NK-92 (cell line): ENCODE measurements around the gene TREX2.

Experiments
- DNase-seq: peaks from one replicate; lab custom pipeline; 2025; ENCODE audit not compliant: unreplicated experiment; lab: John Stamatoyannopoulos, UW

The TREX2 gene, protein sequence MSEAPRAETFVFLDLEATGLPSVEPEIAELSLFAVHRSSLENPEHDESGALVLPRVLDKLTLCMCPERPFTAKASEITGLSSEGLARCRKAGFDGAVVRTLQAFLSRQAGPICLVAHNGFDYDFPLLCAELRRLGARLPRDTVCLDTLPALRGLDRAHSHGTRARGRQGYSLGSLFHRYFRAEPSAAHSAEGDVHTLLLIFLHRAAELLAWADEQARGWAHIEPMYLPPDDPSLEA

GRCh38 chrX:153445856-153446635 is at the start of gene TREX2:
TSS of gene TREX2 (minus strand) at chrX:153446056. CDS start at chrX:153445430, 626 bp downstream.
- DNase-seq: no peak

- no peak for DNase-seq
Measured at GRCh38 chrX:153495362-153495751, 49.5 kb upstream of the TREX2 start.

DNA sequence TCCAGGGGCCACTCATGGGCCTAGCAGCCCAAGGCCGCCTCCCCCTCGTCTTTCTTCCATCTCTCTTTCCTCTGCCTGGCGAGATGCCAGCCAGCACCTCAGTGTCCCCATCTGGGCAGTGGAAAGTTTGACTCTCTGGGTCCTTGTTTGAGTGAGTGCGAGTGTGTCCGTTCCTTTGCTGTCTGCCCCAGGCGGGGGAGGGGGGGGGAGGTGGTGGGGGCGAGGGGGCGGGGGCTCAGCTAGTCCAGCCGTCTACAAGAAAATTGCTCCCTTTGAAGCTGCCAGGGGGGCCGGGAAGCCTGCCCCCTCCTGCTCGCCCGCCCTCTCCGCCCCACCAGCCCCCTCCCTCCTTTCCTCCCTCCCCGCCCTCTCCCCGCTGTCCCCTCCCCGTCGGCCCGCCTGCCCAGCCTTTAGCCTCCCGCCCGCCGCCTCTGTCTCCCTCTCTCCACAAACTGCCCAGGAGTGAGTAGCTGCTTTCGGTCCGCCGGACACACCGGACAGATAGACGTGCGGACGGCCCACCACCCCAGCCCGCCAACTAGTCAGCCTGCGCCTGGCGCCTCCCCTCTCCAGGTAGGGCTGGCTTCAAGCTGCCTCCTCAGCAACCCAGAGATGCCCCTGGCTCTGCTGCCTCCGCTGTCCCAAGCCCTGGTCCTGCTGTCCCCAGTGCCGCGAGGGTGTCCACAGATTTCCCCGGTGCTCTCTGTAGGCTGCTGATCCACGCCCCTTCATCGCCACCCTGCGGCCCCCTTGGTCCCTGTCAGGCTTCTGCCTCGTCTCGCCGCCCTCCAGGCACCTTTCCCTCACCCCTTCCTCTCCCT is 48.9 kb upstream of the TREX2 start, which contains the start of gene BGN:
BGN (plus strand) TSS at position 440 of the 821 bp plus-strand sequence. CDS start 9,652 bp downstream, outside the sequence.
- no peak for DNase-seq

- DNase-seq: no peak
Measured at GRCh38 chrX:153494061-153494460, 48.2 kb upstream of the TREX2 start.

- no peak for DNase-seq
Measured at GRCh38 chrX:153493085-153493484, 47.2 kb upstream of the TREX2 start.

DNA sequence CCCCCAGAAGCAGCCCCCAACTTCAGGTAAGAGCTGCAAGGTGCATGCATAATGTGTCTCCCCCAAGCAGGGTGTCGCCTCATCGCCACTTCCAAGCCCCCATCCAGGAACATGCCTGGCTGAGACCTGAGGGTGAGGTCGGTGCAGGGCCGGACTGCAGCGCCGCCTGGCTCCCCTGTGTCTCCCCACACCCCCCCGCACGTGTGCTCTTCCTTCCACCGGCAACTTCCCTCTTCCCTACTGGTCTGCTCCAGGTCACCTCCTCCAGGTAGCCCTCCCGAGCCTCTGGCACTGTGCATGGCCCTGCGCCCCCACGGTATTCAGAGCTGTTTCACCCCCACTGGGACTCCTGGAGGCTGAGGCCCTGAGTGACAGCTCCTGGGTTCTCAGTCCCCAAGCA is 46.7 kb upstream of the TREX2 start:
- DNase-seq: no peak

DNA sequence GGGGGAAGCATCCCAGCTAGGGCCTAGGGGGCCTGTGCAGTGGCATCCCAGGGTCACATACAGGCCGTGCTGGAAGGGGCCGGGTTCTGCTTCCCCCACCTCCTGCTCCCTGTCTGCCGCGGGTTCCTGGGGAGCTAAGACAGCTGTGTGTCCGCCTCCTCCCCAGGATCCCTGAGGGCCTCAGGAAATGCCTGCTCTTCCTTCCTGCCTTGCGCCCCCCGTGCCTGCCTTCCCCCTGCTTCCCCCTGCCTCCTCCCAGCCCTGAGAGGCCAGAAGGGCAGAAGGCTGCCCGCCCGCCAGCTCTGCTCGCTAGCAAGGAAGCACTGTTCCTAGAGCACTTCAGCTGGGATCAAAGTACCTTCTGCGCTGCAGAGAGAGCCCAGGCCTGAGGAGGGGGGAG is 46.1 kb upstream of the TREX2 start:
- no peak for DNase-seq

- no peak for DNase-seq
Measured at GRCh38 chrX:153491351-153491914, 45.6 kb upstream of the TREX2 start.

DNA sequence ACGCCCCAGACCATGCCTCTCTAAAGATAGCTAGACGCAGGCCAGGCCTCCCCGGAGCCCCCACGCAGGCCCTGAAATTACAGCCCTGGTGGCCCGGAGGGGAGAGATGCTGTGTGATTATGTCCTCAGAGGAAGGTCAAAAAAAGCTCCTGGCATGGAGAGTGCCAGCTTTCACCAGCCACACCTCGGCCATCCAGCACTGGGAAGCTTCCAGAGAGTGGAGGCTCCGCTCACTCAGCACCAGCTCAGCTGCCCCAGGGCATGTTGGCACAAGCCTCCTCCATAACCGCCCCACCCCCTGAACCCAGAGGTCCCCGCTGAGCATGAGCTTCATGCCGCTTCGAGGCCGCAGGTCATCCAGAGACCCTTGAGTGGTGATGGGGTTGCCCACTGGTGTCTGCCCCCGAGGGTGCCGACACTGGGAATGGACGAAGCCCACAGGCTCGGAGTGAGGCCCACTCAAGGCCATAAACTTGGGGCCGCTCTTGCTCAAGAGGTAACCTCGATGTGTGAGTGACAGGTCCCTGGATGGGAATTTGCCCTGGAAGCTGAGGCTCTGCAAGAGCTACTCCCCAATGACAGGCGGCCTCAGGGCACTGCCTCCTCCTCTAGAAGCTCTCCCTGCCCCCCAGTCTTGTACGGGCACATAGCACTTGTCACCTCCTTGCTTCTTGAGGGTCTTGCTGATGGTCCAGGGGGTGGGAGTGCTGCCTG is 44.5 kb upstream of the TREX2 start:
- DNase-seq: no peak

GRCh38 chrX:153488231-153488914 is 42.5 kb upstream of the TREX2 start:
- DNase-seq: no peak

DNA sequence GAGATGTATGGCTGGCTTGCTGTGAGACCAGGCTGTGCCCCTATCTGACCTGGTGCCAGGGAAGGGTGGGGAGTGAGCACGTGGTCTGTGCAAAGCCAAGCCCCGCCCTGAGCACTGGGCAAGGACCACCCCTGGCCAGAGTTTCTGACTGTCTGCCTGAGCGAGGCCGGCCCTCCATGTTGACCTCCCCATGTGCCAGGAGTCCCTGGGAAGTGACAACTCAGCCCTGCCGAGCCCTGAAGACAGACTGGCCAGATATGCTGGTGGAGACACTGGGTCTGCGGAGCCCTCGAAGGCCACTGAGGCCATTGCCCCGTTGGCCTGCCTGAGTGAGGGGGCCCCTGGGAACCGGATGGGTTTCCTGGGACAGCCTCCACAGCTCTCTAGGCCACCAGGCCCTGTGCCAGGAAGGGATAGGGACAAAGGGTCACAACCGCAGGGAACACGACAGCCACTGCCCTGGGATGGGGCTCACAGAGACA is 41.8 kb upstream of the TREX2 start:
- DNase-seq: no peak

DNA sequence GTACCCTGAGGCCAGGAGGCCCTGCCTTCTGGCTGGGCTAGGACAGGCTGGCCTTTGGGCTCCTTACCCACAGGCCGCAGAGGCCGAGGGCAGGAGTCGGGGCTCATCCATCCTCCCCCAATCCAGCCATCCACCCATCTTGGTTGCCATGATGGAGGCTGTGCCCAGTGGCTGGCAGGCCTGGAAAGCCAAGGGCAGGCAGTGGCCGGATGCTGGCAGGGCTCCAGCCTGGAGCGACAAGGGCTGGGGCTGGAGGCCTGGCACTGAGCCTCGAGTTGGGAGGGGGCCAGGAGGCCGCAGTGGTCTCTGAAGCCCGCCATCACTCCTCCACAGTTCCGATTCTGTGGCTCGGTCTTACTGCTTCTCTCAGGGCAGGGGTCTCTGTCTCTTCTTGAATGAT is 40.3 kb upstream of the TREX2 start:
- DNase-seq: no peak

DNA sequence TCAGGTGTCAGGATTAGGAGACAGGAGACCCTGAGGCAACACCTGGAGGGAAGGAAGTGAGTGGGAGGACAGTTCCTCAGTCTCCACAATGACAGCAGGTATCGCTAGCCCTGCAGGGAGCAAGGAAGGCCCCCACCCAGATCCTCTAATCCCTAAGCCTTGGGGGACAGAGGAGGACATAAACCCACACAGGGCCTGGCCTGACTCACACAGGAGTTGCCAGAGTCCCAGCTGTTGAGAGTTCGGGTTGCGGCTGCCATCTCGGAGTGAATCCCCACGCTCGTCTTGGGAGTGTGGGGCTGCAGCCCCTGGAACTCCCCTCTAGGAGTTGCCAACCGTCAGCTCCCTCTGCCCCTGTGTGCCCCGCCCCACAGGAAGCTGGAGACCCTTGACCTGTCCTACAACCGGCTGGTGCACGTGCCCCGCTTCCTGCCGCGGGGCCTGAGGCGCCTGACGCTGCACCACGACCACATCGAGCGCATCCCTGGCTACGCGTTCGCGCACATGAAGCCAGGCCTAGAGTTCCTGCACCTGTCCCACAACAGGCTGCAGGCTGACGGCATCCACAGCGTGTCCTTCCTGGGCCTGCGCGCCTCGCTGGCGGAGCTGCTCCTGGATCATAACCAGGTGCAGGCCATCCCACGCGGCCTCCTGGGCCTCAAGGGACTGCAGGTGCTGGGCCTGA is 39.7 kb upstream of the TREX2 start:
- DNase-seq: no peak

DNA sequence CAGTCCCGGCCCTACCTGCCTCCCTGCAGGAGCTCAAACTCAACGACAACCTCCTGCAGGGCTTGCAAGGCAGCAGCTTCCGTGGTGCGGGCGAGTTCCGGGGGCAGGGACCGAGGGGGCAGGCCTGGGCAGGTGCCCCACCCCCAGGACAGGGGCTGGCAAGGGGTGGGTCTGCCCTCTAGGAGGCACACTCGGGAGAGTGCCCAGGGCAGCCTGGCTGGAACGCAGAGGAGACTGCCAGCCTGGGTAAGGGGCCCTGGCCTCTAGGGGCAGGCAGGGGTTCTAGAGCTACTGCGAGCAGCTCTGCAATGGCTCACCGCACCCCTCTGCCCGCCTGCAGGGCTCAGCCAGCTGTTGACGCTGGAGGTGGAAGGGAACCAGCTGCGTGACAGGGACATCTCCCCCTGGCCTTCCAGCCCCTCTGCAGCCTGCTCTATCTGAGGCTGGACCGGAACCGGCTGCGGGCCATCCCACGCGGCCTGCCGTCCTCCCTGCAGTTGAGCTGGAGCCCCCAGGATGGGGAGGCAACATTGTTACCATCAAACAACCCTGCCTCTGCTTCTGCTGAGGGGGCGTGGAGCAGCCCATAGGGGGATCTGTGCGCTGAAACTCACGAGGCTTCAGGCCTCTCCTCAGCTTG is 36.6 kb upstream of the TREX2 start:
- no peak for DNase-seq

- DNase-seq: no peak
Measured at GRCh38 chrX:153481043-153481442, 35.2 kb upstream of the TREX2 start.

DNA sequence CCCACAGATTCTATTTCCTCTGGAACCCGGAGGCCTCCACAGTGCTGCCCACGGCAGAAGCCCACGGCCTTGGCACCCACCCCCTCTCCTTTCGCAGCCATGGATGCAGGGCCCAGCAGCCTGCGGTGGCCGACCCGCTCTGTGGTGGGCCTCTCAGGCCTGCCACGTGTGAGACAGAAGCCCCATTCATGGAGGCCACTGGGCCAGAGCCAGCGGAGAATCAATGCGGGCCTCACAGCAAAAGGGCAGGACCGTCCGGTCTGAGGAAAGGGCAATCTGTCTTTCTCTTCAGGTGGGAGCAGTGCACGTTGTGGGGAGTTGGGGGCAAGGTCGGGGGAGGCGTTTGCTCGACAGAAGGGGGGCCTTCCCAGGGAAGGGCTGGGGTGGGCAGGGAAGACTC is 32.9 kb upstream of the TREX2 start:
- no peak for DNase-seq

DNA sequence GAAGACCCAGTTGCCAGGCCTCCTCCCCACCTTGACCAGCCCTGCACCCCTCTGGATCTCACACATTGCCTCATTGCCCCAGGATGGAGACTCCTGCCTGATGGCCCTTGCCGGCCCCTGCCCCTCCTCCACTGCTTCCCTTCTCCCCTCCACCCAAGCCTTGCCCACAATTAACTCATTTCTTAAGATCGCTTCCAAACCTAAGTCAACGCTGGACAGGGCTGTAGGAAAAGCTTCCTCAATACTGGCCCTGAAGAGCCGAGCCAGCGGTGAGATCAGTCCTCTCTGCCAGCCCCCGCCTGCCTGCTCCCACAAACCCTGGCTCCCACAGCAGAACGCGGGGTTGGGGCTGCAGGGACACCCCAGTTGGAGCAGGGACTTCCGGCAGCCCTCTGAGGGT is 32.0 kb upstream of the TREX2 start:
- no peak for DNase-seq

- no peak for DNase-seq
Measured at GRCh38 chrX:153477364-153477857, 31.6 kb upstream of the TREX2 start.
